GM13977 (cell line): ENCODE data around the gene PARD3.
A peak's percentile ranks its signal among the peaks of the same experiment; 100 is the strongest.

ENCODE experiments used
- DNase-seq: peaks from one replicate; pipeline ENCODE4 v3.0.0; 2012; ENCODE audit warnings: low spot score
- CTCF ChIP-seq: IDR thresholded peaks from 2 replicates; pipeline ENCODE4 v1.5.1; 2012; ENCODE audit warnings: mild to moderate bottlenecking, control low read depth; ENCODE audit not compliant: insufficient read depth; ENCODE audit errors: extremely low read depth, missing control alignments
- in situ Hi-C: fragments of 300-500 bp; cut with MboI; formaldehyde crosslinking; loops from one replicate; pipeline ENCODE4 v1.12.0; 2022; ENCODE audit warnings: low sequenced_read_pairs, low pct_unique_long_range_greater_than_20kb, mixed read lengths, inconsistent platforms; ENCODE audit not compliant: unreplicated experiment

The PARD3 gene

GRCh38 chr10:34780818-34781380 is 34.2 kb downstream of the PARD3 start:
- TF ChIP-seq CTCF: no peak
- peak; percentile 62 for DNase-seq
- in situ Hi-C loops: no loop called here

- in situ Hi-C loops: no loop called here
- no peak for DNase-seq
- no peak for TF ChIP-seq CTCF
These were observed 36.9 kb downstream of the PARD3 start for GRCh38 chr10:34778237-34778636.

GRCh38 chr10:34776090-34776690 is 38.9 kb downstream of the PARD3 start:
- no peak for DNase-seq
- in situ Hi-C loops: no loop called here
- TF ChIP-seq CTCF: no peak

GRCh38 chr10:34775044-34775637 is 40.0 kb downstream of the PARD3 start:
- no peak for DNase-seq
- no peak for TF ChIP-seq CTCF
- in situ Hi-C loops: no loop called here

- in situ Hi-C loops: no loop called here
- DNase-seq: no peak
- no peak for TF ChIP-seq CTCF
These were observed 41.2 kb downstream of the PARD3 start for GRCh38 chr10:34773636-34774630.

- in situ Hi-C loops: no loop called here
- no peak for DNase-seq
- no peak for TF ChIP-seq CTCF
These were observed 43.6 kb downstream of the PARD3 start for GRCh38 chr10:34771525-34771924.
